ENCODE results near the gene SUSD1.
"Not testable (repeated sequence)": the region's sequence is repeated elsewhere in the genome, so short reads cannot be mapped to it uniquely, and the experiment has no call there.

Gene SUSD1

DNA sequence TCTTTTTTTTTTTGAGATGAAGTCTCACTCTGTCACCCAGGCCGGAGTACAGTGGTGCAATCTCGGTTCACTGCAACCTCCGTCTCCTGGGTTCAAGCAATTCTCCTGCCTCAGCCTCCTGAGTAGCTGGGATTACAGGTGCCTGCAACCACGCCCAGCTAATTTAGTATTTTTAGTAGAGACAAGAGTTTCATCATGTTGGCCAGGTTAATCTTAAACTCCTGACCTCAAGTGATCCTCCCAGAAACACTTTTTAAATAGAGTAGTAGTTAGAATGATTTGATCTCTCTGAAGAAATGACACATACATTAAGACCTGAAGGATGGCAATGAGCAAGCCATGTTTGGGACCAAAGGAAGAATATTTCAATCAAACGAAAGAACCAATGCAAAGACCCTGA lies 46.7 kb downstream of the SUSD1 start:
- not testable (repeated sequence) for DNase-seq

DNA sequence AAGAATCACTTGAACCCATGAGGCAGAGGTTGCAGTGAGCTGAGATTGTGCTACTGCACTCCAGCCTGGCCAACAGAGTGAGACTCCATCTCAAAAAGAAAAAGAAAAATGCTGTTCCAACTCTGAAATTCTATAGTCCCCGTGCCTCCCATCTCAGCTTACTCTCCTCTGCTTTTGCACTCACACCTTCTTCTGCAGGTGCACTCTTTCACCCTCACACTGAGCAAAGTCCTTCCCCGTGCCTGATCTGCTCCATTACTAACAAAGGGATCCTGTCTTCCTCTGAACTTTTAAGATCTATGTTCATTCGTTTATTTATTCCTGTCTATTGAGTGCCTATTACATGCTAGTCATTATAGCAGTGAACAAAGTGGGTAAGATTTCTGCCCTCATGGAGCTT lies 47.8 kb downstream of the SUSD1 start:
- no peak for DNase-seq

DNA sequence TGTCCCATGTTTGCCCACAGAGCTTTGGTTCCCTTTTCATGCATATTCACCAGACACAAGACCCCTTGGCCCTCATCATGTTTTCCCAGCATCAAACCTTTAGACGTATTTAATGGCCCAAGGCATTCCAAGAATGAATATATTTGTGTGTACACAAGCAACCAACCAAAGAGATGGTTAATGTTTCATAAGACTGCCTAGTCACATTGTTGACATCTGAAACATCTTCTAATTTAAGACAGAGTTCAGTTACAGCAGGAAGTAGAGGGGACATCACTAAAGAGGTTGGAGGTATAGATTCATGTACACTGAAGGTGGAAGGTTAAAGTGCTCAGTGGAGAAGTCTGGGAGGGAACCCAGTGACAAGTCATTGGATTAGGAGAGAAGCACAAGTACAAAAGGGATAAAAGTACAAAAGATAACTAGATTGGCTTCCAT lies 49.1 kb downstream of the SUSD1 start:
- DNase-seq = no peak

DNA sequence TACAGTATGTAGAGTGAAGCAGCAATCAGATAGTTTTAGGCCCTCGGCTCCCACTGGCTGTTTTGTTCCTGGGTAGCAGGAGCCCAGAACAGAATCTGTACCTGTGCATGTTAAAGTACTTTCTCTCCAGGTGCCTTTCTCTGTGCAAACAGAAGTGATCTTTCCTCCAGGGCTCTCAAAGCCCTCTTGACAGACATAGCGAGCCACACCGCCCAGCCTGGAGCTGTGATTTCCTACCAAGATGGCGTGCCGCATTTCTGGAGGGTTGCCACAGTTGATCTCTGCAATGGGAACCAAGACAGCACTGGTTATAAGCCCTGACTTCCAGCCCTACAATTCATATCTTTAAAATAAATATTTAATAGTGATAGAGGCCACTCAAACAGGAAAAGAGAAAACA lies 50.9 kb downstream of the SUSD1 start:
- no peak for DNase-seq

DNA sequence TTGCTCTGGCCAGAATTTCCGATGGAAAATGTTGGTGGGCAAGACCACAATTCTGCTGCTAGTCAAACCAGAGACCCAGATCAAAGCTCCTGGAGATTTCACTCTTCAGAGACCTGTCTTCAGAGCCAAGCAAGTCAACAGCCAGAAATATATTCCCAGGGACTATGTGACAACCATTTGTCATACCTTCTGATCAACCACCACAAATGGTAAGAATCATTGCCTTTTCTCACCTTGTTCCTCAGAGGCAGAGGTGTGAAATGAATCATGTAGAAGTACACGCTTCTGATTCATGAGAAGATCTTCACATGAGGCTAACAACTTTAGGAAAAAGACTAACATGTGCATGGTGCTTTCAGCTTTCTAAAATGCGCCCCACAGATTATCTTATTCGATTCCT lies 53.5 kb downstream of the SUSD1 start:
- DNase-seq = no peak

DNA sequence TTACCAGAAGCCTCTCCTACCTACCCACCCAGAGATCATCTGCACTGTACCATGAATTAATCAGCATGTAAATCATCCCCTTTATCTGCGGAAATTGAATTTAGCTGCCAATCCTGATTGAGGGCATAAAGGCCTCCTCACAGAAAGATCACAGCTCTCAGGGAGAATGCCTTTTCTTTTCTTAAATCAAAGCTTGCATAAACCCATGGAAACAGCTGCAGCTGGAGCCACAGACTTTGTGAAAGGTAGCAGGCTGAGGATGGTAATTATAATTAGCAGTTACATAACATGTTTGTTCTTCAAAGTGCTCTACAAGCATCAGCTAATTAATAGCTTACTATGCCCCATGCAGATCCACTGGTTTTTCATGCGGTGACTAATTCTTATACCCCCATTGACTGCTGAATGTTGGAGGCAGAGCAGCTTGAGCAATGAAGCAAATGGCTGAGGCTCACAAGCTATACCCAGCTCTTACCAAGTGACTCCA lies 54.6 kb downstream of the SUSD1 start:
- DNase-seq = no peak

DNA sequence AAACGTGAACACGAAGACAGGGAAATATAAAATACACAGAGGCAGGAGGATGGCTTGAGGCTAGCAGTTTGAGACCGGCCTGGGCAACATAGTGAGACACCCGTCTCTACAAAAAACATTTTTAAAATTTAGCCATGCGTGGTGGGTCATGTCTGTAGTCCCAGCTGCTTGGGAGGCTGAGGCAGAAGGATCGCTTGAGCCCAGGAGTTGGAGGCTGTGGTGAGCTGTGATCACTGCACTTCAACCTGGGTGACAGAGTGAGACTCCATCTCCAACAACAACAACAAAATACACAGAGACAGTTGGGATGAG lies 55.1 kb downstream of the SUSD1 start:
- no peak for DNase-seq

DNA sequence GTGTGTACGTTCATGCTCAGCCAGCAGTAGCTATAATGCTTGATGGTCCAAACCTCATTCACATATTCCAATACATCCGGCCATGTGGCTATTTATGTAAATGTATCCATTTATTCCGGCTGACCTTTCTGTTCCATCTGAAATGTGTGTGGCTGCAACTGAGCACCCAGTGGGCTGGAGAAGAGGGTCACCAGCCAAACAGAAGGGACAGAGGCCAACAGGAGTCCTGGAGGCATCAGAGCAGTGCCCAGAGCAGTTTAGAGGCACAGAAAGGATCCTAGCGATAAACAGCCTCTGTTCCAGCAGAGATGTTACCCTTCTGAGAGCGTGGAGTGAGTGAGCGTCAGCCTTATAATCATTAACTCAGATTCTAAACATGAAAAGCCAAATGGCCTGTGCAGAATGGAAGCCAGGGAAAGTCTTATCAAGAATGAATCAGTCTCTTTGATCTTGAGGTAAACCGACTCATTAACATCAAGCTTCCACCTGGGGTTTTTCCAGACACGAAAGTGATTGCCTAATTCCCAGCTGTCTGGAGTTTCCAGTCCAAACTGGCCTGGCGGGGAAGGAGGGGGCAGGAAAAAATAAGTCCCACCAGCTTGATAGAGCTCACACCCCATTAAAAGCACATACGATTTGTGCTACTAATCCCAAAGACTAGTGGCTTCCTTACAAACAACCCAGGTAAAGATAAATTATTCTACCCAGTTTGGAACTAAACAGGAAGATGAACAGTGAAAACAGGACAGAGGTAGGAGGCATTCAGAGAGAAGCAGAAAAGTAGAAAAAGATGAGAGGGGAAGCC lies 55.7 kb downstream of the SUSD1 start:
- no peak for DNase-seq

DNA sequence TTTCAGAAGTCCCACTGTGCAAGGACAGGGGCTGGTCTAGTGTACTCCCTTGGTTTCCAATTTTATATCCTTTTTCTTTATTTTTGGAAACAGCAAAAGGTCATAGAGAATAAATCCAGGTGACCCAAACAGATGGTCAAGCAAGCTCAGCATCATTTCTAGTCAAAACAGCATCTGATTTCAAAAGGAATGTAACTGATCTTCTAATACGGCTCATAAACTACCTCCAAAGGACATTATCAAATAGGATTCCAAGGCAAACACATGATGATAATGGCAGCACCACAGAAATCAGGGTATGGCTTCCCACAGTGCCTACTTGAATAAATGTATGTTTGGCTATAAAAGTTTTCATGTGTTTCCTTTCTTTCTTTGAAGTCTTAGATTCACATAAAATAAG lies 57.1 kb downstream of the SUSD1 start:
- no peak for DNase-seq

DNA sequence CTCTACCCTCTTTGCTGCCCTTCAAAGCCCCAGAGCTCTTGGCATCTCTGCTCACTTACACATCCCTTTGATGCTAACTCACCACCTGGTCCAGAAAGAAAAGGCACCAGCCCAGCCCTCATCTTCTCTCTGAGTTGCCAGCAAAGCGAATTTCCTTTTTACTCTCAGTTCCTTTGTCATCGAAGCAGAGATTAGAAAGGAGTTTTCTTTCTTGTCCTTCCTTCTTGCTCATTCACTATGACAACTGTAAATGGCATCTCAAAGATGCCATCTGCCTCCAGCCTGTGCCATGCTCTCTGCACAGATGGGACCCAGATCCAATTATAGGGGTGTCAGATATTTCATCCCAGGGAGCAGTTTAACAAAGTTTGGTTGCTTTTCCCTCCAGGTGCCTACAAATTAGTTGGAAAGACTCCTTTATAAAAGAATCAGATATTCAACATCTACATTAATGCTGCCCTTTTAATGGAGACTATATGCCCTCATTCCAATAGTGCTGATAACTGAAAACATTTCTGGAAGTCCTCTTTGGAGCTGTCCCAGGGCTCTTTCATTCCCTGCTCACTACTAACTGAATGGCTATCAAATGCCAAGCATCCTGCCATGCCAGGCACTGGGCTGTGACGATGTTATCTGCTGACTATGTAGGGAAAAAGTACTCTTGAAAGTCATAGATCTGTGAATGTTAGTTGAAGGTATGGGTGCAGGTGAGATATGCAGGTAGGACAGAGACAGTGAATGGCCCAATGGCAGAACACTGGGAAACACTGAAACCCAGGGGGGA lies 58.9 kb downstream of the SUSD1 start:
- no peak for DNase-seq

DNA sequence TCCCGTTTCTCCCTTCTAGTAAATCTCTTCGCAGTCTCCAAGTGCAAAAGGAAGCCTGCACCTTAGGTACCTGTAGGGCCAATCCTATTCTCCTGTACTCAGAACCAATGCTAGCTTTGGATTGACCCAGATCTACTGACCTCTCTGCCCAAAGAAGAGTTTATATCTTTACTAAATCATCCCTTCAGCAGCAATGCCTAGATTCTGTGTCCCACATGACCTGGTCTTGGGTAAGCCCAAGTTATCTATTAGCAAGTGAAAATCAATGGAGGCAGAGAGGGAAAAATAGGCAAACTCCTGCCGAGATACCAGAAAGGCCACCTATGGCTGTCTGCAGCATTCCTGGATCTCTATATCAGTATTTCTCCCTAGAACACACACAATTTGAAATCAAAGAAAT lies 60.0 kb downstream of the SUSD1 start:
- DNase-seq = no peak

DNA sequence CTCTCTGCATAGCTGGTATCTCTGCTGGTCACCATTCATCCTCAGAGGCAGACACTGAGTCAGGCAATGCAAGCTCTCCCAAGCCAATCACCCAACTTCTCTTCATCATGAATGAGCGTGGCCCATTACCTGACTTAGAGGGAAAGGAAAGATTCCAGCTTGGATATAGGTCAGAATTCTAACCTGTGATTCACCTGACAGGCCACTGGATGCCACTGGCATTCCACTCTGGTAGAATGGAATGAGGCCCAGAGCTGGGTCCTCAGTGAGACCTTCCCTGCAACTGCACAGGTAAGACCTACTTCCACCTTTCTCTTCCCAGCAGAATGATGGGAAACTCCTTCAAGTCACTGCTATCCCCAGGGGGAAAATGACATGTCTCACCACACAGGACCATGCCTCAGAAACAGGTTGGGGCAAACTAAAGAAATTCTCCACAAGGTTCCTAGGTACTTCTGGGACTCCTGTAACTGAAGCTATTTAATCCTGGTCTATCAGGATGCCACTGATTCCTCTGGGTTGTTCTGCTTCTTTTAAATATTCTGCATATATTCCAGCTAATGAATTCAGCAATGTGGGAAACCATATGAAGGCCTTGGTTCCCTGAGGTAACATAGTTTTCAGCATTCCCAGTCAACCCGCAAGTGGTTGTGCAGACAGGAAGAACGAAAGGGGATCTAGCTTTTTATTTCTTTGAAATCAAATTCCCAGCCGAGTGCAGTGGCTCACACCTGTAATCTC lies 62.0 kb downstream of the SUSD1 start:
- no peak for DNase-seq

DNA sequence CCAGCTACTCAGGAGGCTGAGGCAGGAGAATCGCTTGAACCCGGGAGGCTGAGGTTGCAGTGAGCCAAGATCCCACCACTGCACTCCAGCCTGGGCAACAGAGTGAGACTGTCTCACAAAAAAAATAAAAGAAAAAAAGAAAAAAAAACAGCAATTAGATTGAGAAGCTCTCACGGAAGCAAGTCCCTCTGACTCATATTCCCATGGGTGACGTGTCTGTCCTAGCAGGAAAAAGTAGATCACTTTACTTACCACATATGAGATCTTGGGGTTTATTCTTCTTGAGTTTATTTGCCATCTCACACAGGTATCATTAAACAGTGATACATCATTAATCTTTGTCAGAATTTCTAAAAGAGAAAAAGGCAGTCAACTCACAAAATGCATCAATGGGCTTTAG lies 62.6 kb downstream of the SUSD1 start:
- no peak for DNase-seq

DNA sequence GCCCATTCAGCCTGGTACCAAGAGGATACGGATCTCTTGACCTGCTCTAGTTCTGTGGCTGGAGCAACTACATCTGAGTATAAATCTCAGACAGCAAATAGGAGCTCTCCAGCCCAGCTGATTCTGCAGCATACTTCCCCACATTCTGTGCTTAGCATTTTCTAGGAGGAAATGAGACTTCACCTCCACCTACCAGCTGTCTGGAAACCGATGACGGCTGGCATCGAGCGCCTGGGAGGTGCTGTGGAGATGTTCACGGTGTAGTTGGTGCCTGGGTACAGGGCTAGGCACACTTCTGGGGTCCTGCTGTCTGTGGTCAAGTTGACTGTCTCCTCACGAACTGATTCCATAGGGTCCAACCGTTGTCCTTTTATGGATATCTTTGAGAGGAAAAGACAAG lies 63.6 kb downstream of the SUSD1 start:
- DNase-seq = no peak

DNA sequence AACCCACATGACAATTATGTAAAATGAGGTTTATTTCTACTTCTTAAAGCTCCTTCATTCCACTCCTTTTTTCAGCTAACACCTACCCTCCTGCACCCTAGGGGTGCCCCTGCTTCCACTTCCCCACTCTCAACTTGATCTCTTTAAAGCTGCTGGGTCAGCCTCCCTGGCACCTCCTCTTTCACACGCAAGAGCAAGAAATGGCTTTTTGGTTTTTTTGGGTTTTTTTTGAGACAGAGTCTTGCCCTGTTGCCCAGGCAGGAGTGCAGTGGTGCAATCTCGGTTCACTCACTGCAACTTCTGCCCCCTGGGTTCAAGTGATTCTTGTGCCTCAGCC lies 64.4 kb downstream of the SUSD1 start:
- DNase-seq = no peak

DNA sequence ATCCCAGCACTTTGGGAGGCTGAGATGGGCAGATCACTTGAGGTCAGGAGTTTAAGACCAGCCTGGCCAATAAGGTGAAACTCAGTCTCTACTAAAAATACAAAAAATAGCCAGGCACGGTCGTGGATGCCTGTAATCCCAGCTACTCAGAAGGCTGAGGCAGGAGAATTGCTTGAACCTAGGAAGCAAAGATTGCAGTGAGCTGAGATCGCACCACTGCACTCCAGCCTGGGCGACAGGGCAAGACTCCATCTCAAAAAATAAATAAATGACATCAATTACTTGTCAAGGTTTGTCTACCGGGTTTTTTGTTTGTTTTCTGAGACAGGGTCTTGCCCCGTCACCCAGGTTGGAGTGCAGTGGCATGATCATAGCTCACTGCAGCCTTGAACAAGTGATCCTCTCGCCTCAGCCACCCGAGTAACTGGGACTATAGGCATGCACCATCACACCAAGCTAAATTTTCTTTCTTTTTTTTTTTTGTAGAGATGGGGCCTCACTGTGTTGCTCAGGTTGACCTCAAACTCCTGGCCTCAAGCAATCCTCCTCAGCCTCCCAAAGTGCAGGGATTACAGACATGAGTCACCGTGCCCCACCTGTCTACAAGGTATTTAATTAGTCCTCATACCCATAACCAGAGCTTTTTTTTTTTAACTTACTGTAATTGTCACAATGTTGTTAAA lies 64.9 kb downstream of the SUSD1 start:
- no peak for DNase-seq

DNA sequence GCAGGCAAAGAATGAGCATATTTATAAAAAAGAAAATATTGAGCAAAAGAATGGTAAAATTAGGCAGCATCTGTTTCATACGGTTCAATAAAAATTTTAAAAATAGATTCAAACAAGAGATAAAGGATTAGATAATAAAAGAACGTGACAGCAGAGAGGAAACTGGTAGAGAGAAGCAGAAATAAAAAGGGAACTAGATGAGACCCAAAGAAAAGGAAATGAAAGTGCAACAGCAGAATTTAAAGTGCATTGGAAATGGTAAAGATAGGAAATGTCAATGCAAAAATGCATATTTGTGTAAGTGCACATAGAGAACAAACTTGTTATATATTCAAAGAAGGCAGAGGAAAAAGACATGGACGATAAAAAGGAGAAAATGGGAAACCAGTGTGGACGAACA lies 70.2 kb downstream of the SUSD1 start:
- no peak for DNase-seq

DNA sequence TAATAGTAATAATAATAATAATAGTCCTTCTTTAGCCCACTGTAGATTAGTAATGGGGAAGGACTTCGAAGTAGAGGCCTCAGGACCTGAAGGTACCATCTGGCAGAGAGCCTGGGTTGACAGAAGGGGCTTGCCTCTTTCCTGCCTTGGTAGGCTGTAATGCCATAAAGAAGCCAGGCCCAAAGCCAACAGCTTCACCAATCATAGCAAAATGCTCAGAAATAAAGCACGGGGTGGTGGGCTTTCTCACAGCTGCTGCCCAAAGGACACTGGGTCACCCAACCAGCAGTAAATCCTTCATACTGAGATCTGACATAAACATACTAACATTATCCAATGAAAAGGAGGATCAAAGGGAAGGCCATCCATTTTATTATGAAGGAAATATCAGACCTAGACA lies 70.7 kb downstream of the SUSD1 start:
- no peak for DNase-seq

DNA sequence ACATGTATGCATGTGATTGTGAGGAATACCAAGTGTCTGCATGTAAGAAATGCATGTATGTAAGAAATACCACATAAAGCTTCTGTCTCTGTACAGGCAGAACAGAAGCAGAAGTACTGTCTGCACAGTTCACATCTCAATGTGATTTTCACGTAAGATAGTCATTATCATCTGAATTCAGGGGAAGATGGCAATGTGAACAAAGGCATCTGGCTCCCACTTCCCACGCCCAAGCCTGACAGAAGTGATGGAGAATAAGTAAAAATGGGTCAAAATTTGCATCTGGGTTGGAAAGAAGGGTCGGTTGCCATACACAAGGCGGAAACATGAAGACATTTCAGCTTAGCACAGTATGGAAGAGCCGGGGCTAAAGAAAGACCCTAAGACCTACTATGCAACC lies 71.7 kb downstream of the SUSD1 start:
- no peak for DNase-seq

DNA sequence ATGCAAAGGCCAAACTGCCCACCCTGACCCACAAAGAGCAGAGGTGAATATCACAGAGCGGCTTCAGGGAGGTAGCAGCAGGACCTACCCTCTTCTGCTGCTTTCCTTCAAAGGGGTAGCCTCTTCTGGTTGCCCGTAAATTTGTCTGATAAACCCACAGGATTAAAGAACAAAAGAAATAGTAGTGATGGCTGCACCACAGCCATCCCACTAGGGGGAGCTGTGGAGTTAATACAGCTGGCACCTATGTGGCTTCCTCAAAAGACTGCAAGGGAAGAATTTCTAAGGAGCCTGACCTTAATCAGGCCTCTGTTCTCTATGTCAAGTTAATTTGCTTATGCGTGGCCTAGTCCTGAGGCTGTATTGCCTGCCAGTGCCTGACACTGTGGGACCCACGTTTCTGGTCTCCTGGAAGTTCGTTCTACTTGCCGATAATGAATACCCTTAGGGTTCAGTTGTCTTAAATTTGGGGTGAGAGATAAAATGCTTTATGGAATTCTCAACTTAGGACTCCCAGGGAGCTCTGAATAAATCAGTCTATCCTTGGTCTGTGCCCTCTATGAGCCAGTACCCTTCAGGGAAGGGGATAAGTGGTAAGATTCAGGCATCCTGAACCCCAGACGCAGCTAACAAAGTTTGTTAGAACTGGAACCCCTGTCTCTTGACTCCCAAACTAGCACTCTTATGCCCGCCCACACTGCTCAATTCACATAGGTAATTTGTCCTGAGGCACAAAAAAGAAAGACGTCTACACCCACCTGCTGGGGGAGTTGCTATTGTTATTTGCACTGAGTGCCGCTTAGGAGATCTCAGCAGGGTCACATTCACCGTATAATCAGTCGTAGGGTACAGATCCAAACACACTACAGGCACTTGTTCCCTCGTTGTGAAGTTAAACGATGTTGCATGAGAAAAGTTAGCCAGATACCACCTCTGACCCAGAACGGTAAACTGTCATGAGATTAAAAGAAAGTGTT lies 77.1 kb downstream of the SUSD1 start:
- DNase-seq = peak; percentile 43 to 57 (median 44)

DNA sequence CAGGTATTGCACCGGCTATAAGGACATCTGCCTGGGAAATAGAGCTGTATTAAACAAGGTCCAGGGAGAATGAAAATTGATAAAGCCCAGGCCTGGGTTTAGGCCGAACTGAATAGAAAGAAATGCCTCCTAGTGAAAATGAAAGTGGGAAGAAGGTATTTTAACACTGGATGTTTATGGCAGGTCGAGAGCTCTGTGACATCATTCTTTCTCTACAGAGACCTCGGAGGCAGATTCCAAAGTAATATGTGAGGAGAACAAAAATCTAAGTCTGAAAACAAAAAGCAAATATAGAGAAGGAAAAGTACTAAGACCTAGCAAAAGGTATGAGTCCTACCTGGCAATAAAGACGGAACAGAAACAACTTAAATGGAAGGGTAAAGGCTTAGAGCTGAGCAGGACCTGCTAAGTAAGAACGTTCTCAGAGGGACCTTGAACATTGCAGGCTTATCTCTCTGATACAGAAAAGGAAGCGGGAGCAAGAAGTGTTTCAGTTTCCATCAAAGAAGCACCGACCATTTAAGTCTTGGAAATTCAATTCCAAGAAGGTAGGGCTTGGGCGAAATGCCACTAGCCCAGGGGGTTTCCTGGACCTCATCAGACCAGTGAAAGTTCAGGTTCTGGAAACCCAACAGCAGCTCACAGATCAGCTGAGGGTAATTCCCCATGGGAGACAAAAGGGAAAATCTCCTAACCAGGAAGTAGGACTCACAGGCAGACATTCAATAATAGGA lies 80.0 kb downstream of the SUSD1 start:
- no peak for DNase-seq

Measured in activated CD4-positive, CD25-positive, alpha-beta regulatory T cell (primary cell).